ENCODE results near the gene PPP4R4. TPM values are rescaled to one million over a fixed set of nuclear protein-coding genes. Genes with fewer than 3 reads are reported as not detected.
"Not testable (repeated sequence)": the region's sequence is repeated elsewhere in the genome, so short reads cannot be mapped to it uniquely, and the experiment has no call there.

PPP4R4 gene
- polyA plus RNA-seq, 3 donors: 0.08 TPM; not detected in 2

DNA sequence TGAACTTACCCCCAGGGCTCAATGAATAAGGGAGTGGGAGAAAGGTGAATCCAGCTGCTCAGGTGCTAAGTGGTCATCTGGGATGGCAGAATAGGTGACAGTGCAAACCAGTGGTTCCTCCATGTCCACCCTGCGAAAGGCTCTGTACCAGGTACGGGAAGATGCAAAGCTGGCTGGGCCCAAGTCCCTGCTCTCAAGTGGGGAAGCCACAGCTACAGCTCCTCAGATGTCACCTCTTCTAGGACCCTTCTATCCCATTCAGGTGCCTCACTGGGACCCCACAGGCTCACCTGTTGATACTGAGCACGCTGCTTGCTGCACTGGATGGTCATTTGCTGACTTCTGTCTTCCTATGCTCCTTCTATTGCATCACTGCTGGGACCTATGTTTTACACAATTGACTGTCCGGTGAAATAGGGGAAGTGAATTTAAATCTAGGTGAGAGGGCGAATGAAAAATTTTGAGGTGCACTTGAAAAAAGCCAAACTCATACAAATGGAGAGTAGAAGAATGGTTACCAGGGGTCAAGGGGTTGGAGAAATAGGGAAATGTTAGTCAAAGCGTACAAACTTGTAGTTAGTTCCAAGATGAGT lies 20.3 kb upstream of the PPP4R4 start:
- Histone ChIP-seq H3K4me2 (replicated peaks; ENCODE audit: extremely low read depth, low read length, poor library complexity, severe bottlenecking) (no peak overlapping the region), H3K27me3 (ENCODE audit: control insufficient read depth in 2 of 2, insufficient read depth in 2 of 2, low read length in 2 of 2) (no peaks in the 10 kb centered on the region), H3K79me2 (ENCODE audit: insufficient read depth, low read length) (no peaks in the 10 kb centered on the region), H3K36me3 (replicated peaks in 1 of 2; ENCODE audit: control insufficient read depth in 1 of 2, insufficient read depth in 2 of 2, low read length in 2 of 2) (no peaks in the 10 kb centered on the region), H2AFZ (ENCODE audit: insufficient read depth, low read depth, low read length, poor library complexity, severe bottlenecking) (no peak overlapping the region), H3K4me3 (replicated peaks in 1 of 3; ENCODE audit: low read depth in 2 of 3, low read length in 3 of 3) (no peak overlapping the region), H3K27ac (ENCODE audit: low read depth in 1 of 2, low read length in 2 of 2) (no peak overlapping the region), H4K20me1 (ENCODE audit: insufficient read depth, low read length) (no peaks in the 10 kb centered on the region), H3K9me3 (replicated peaks in 1 of 2; ENCODE audit: control insufficient read depth in 1 of 2, insufficient read depth in 1 of 2, low read length in 2 of 2) (peaks cover 0 to 6% of the 10 kb centered on the region in 2 donors), H3K9ac (ENCODE audit: insufficient read depth, low read length, poor library complexity, severe bottlenecking) (no peak overlapping the region), H3K4me1 (ENCODE audit: control insufficient read depth in 1 of 2, insufficient read depth in 2 of 2, low read length in 2 of 2) (peaks cover 6 to 9% of the 10 kb centered on the region in 2 donors)
- peaks cover 21% of the 10 kb centered on the region for H3K4me1 Mint-ChIP-seq
- peaks cover 0 to 9% (median 5%) of the 10 kb centered on the region in 7 donors for H3K9me3 Mint-ChIP-seq
- DNase-seq: peak in 2 of 3 donors; percentile 29 to 45
- no peak overlapping the region for H3K27ac Mint-ChIP-seq
- TF ChIP-seq, protein P1, sequence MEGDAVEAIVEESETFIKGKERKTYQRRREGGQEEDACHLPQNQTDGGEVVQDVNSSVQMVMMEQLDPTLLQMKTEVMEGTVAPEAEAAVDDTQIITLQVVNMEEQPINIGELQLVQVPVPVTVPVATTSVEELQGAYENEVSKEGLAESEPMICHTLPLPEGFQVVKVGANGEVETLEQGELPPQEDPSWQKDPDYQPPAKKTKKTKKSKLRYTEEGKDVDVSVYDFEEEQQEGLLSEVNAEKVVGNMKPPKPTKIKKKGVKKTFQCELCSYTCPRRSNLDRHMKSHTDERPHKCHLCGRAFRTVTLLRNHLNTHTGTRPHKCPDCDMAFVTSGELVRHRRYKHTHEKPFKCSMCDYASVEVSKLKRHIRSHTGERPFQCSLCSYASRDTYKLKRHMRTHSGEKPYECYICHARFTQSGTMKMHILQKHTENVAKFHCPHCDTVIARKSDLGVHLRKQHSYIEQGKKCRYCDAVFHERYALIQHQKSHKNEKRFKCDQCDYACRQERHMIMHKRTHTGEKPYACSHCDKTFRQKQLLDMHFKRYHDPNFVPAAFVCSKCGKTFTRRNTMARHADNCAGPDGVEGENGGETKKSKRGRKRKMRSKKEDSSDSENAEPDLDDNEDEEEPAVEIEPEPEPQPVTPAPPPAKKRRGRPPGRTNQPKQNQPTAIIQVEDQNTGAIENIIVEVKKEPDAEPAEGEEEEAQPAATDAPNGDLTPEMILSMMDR (IDR thresholded peaks at IDR 0.05): no peak
- 100% methylated on average over 3 of the region's 6 CpGs for WGBS (ENCODE audit: insufficient coverage)
- peaks cover 0 to 4% (median 3%) of the 10 kb centered on the region in 3 donors for H3K27me3 Mint-ChIP-seq (ENCODE audit: low read depth in 3 of 3)
- H3K4me3 Mint-ChIP-seq: no peak overlapping the region
- H3K36me3 Mint-ChIP-seq: peaks cover 0 to 2% of the 10 kb centered on the region in 2 donors
- intact Hi-C loops (cut with micrococcal nuclease): no loop called here

DNA sequence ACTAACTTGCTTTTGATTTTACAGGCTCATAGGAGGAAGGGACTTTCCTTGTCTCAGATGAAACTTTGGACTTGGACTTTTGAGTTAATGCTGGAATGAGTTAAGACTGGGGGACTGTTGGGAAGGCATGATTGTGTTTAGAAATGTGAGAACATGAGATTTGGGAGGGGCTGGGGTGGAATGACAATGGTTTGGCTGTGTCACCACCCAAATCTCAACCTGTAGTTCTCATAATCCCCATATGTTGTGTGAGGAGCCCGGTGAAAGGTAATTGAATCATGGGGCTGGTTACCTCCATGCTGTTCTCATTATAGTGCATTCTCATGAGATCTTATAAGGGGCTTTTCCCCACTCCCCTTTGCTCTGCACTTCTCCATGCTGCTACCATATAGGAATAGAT lies 18.0 kb upstream of the PPP4R4 start:
- H4K20me1 ChIP-seq (ENCODE audit: insufficient read depth, low read length); H3K4me2 ChIP-seq (replicated peaks; ENCODE audit: extremely low read depth, low read length, poor library complexity, severe bottlenecking); H3K36me3 ChIP-seq (replicated peaks in 1 of 2; ENCODE audit: control insufficient read depth in 1 of 2, insufficient read depth in 2 of 2, low read length in 2 of 2); H3K27me3 Mint-ChIP-seq (ENCODE audit: low read depth in 3 of 3); H3K9me3 ChIP-seq (replicated peaks in 1 of 2; ENCODE audit: control insufficient read depth in 1 of 2, insufficient read depth in 1 of 2, low read length in 2 of 2); H3K79me2 ChIP-seq (ENCODE audit: insufficient read depth, low read length); H3K27me3 ChIP-seq (ENCODE audit: control insufficient read depth in 2 of 2, insufficient read depth in 2 of 2, low read length in 2 of 2); H2AFZ ChIP-seq (ENCODE audit: insufficient read depth, low read depth, low read length, poor library complexity, severe bottlenecking); H3K4me3 ChIP-seq (replicated peaks in 1 of 3; ENCODE audit: low read depth in 2 of 3, low read length in 3 of 3); H3K36me3 Mint-ChIP-seq; H3K9ac ChIP-seq (ENCODE audit: insufficient read depth, low read length, poor library complexity, severe bottlenecking); H3K9me3 Mint-ChIP-seq; H3K4me3 Mint-ChIP-seq; H3K27ac ChIP-seq (ENCODE audit: low read depth in 1 of 2, low read length in 2 of 2); H3K27ac Mint-ChIP-seq; intact Hi-C loops (cut with micrococcal nuclease); DNase-seq: not testable (repeated sequence)
- peaks cover 34% of the 10 kb centered on the region for H3K4me1 Mint-ChIP-seq
- peaks cover 13 to 16% of the 10 kb centered on the region in 2 donors for H3K4me1 ChIP-seq (ENCODE audit: control insufficient read depth in 1 of 2, insufficient read depth in 2 of 2, low read length in 2 of 2)
- WGBS (ENCODE audit: insufficient coverage): no CpG with 5 or more reads among the region's 1 CpG

All from CD14-positive monocyte (primary cell).